Measurements from ENCODE around the gene CGREF1. TPM values are rescaled to one million over a fixed set of nuclear protein-coding genes. Genes with fewer than 3 reads are reported as not detected.

Gene CGREF1
- polyA plus RNA-seq, 1 of the 3 experiments (the other 2 are of a cell fraction) = 18.3 TPM

GRCh38 chr2:27078267-27079194 lies 40.4 kb downstream of the CGREF1 start, which contains the start of gene EMILIN1 (continued):
- TF ChIP-seq JUND (IDR thresholded peaks at IDR 0.05) = no peak; the same call in 1 of the 2 replicates
- TF ChIP-seq RCOR1 (IDR thresholded peaks at IDR 0.05; ENCODE audit: low read length) = peak; percentile 94
- 0 out of 2 replicates have a peak, but pooled peaks have one; percentile 66 for TF ChIP-seq REST (IDR thresholded peaks at IDR 0.05; ENCODE audit: low read depth, low read length)
- no peak for TF ChIP-seq EZH2phosphoT487 (IDR thresholded peaks at IDR 0.05; ENCODE audit: borderline replicate concordance, low read depth)
- no peak for TF ChIP-seq GATA2 (CRISPR knock-in tag; IDR thresholded peaks at IDR 0.05)
- TF ChIP-seq USF2 (IDR thresholded peaks at IDR 0.05; ENCODE audit: borderline replicate concordance, low read depth, low read length) = no peak

GRCh38 chr2:27077231-27077630 lies 41.7 kb downstream of the CGREF1 start:
- CTCF ChIA-PET = interaction anchor here (0.9 to 14.6 kb wide), 8 partner anchors 8 to 231 kb away, joined by 3 to 227 read pairs (median 11); partner anchors contain the start of genes AGBL5, OST4 and TMEM214

More at GRCh38 chr2:27077231-27077630, 41.7 kb downstream of the CGREF1 start:
- H4K20me1 ChIP-seq (ENCODE audit: insufficient read depth) = peaks cover 8% of the 10 kb centered on the region; the same call in 1 of the 2 replicates
- H3K79me2 ChIP-seq (ENCODE audit: insufficient read depth) = peaks cover 32% of the 10 kb centered on the region
- H3K9me2 ChIP-seq = no peaks in the 10 kb centered on the region
- 87% methylated on average over 7 of the region's 7 CpGs for WGBS (ENCODE audit: low lambda C conversion rate)
- no peaks in the 10 kb centered on the region for H3K9me3 ChIP-seq
- no peak overlapping the region for H3K9ac ChIP-seq
- H3K27ac ChIP-seq (ENCODE audit: low read depth in 2 of 2, low read length in 1 of 2) = peak overlapping the region; percentile 79 to 84
- no peak overlapping the region for H3K4me3 ChIP-seq (ENCODE audit: low read depth in 2 of 2, low read length in 1 of 2)
- peaks cover 9 to 15% of the 10 kb centered on the region in 2 experiments for H3K36me3 ChIP-seq (replicated peaks in 1 of 2; ENCODE audit: control insufficient read depth in 1 of 2, insufficient read depth in 2 of 2, low read length in 1 of 2)
- no peak for DNase-seq
- no peak for TF ChIP-seq RCOR1 (IDR thresholded peaks at IDR 0.05; ENCODE audit: low read length)
- TF ChIP-seq JUND (IDR thresholded peaks at IDR 0.05) = no peak
- no peak for TF ChIP-seq RXRA (IDR thresholded peaks at IDR 0.05; ENCODE audit: borderline replicate concordance, low read depth)
- TF ChIP-seq NRF1 (IDR thresholded peaks at IDR 0.05; ENCODE audit: low read depth, low read length) = no peak
- H3K27me3 ChIP-seq (ENCODE audit: insufficient read depth) = no peaks in the 10 kb centered on the region
- no peak overlapping the region for H2AFZ ChIP-seq (ENCODE audit: low read depth)
- peaks cover 46 to 82% of the 10 kb centered on the region in 2 experiments for H3K4me1 ChIP-seq (ENCODE audit: control insufficient read depth in 1 of 2, insufficient read depth in 2 of 2, low read depth in 1 of 2, low read length in 1 of 2)
- peaks cover 17% of the 10 kb centered on the region for H3F3A ChIP-seq (replicated peaks; ENCODE audit: insufficient read depth)
- POLR2A ChIA-PET = interaction anchor here (1.3 to 4.0 kb wide), 2 partner anchors 15 to 27 kb away, joined by 3 to 42 read pairs; partner anchors contain the start of gene AGBL5
- peak overlapping the region; percentile 100; the same call in 1 of the 2 replicates for H3K4me2 ChIP-seq

Data from SK-N-SH (cell line).